IPS-18a (cell line): ENCODE data around the gene GTPBP10.
"Not testable (repeated sequence)": the region's sequence is repeated elsewhere in the genome, so short reads cannot be mapped to it uniquely, and the experiment has no call there.

Experiments
- H3K27ac ChIP-seq: one replicate; pipeline ENCODE4 v1.5.1; 2013; ENCODE audit warnings: low read length
- H3K27me3 ChIP-seq: one replicate; pipeline ENCODE4 v1.6.1; 2013; ENCODE audit warnings: mild to moderate bottlenecking, low read length; ENCODE audit not compliant: control insufficient read depth, insufficient read depth
- H3K36me3 ChIP-seq: one replicate; pipeline ENCODE4 v1.6.1; 2013; ENCODE audit warnings: low read depth, low read length; ENCODE audit not compliant: control insufficient read depth
- H3K4me1 ChIP-seq: one replicate; pipeline ENCODE4 v1.6.1; 2013; ENCODE audit warnings: low read depth, low read length; ENCODE audit not compliant: control insufficient read depth
- H3K4me3 ChIP-seq: one replicate; pipeline ENCODE4 v1.5.1; 2013; ENCODE audit warnings: low read length
- H3K9ac ChIP-seq: one replicate; pipeline ENCODE4 v1.6.1; 2013; ENCODE audit warnings: mild to moderate bottlenecking, low read length, moderate library complexity
- H3K9me3 ChIP-seq: one replicate; pipeline ENCODE4 v1.6.1; 2013; ENCODE audit warnings: low read depth, low read length; ENCODE audit not compliant: control insufficient read depth

The GTPBP10 gene

GRCh38 chr7:90326500-90326899 is 20.0 kb upstream of the GTPBP10 start:
- H3K27ac ChIP-seq: no peak overlapping the region
- H3K27me3 ChIP-seq: peaks cover 24% of the 10 kb centered on the region
- H3K9me3 ChIP-seq: no peaks in the 10 kb centered on the region
- H3K36me3 ChIP-seq: no peaks in the 10 kb centered on the region
- H3K4me3 ChIP-seq: no peak overlapping the region
- H3K9ac ChIP-seq: no peak overlapping the region
- H3K4me1 ChIP-seq: peaks cover under 1% of the 10 kb centered on the region

- Histone ChIP-seq H3K4me1 (no peaks in the 10 kb centered on the region), H3K9me3 (no peaks in the 10 kb centered on the region), H3K27ac (no peak overlapping the region), H3K9ac (no peak overlapping the region), H3K27me3 (no peaks in the 10 kb centered on the region), H3K36me3 (no peaks in the 10 kb centered on the region), H3K4me3 (no peak overlapping the region)
These were observed 12.2 kb upstream of the GTPBP10 start for GRCh38 chr7:90334193-90334843.

- H3K4me1 ChIP-seq, H3K9ac ChIP-seq, H3K27me3 ChIP-seq, H3K4me3 ChIP-seq, H3K9me3 ChIP-seq, H3K36me3 ChIP-seq, H3K27ac ChIP-seq: not testable (repeated sequence)
These were observed 11.6 kb upstream of the GTPBP10 start for GRCh38 chr7:90334926-90335325.

GRCh38 chr7:90337106-90337505 is 9.4 kb upstream of the GTPBP10 start:
- Histone ChIP-seq H3K27ac (no peak overlapping the region), H3K4me1 (no peaks in the 10 kb centered on the region), H3K36me3 (no peaks in the 10 kb centered on the region), H3K27me3 (no peaks in the 10 kb centered on the region), H3K9me3 (no peaks in the 10 kb centered on the region), H3K4me3 (no peak overlapping the region), H3K9ac (no peak overlapping the region)

- Histone ChIP-seq H3K9ac (peak overlapping the region; percentile 97), H3K27ac (no peak overlapping the region), H3K9me3 (no peaks in the 10 kb centered on the region), H3K4me3 (peak overlapping the region; percentile 100), H3K36me3 (no peaks in the 10 kb centered on the region), H3K4me1 (peaks cover 7% of the 10 kb centered on the region), H3K27me3 (no peaks in the 10 kb centered on the region)
These were observed 1.5 kb upstream of the GTPBP10 start for GRCh38 chr7:90345016-90345415.

DNA sequence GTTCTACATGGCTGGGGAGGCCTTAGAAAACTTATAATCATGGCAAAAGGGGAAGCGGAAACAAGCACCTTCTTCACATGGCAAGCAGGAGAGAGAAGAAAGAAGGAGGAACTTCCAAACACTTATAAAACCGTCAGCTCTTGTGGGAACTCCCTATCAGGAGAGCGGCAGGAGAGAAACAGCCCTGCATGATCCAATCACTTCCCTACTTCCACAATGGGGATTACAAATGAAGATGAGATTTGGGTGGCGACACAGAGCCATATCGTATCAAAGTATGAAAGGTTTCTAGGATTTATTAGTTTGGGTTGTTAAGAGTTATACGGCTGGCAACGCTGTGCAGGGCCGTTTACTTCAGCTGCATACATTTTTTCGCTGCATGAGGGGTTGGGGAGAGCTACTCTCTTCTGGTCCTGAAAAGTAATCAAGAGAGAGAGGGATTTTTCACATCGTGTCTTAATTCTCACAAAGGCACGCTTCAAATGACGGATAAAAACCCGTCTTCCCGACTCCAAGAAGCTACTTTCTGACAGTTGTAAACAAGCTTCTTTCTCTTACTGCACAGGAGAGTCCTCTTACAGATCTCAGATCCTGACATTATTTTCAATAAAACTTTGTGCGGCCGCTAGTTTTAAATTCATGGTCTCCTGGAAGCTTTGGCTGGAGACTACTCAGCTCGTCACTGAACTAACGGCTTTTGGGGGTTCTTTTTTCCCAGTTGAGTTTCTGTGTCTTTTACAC is 751 bp upstream of the GTPBP10 start:
- peak overlapping the region; percentile 100 for H3K4me3 ChIP-seq
- H3K36me3 ChIP-seq: no peaks in the 10 kb centered on the region
- H3K27ac ChIP-seq: peak overlapping the region; percentile 50
- H3K9ac ChIP-seq: peak overlapping the region; percentile 97
- no peaks in the 10 kb centered on the region for H3K27me3 ChIP-seq
- no peaks in the 10 kb centered on the region for H3K9me3 ChIP-seq
- H3K4me1 ChIP-seq: peaks cover 7% of the 10 kb centered on the region

DNA sequence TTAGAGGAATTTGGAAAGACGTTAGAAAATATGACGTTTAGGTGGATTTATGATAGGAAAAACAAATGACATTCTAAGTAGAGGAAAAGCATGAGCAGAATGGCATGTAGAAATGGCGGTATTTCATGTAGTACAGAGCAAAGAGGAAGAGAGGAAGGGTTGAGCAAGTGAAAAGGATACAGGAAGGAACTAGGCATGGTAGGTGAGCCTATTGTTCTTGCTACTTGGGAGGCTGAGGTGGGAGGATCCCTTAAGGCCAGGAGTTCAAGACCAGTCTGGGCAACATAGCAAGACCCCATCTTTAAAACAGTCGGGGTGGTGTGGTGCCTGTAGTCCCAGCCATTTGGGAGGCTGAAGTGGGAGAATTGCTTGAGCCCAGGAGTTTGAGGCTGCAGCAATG is 1.2 kb downstream of the GTPBP10 start:
- Histone ChIP-seq H3K27ac (no peak overlapping the region), H3K9ac (no peak overlapping the region), H3K36me3 (no peaks in the 10 kb centered on the region), H3K9me3 (no peaks in the 10 kb centered on the region), H3K4me1 (peaks cover 7% of the 10 kb centered on the region), H3K27me3 (no peaks in the 10 kb centered on the region), H3K4me3 (peak overlapping the region; percentile 100)

GRCh38 chr7:90349305-90349704 is 2.8 kb downstream of the GTPBP10 start:
- Histone ChIP-seq H3K27me3 (no peaks in the 10 kb centered on the region), H3K27ac (no peak overlapping the region)

GRCh38 chr7:90350032-90350431 is 3.5 kb downstream of the GTPBP10 start:
- H3K4me3 ChIP-seq, H3K9ac ChIP-seq, H3K27me3 ChIP-seq, H3K9me3 ChIP-seq, H3K4me1 ChIP-seq, H3K27ac ChIP-seq, H3K36me3 ChIP-seq: not testable (repeated sequence)

More at GRCh38 chr7:90349305-90349704, 2.8 kb downstream of the GTPBP10 start:
- Histone ChIP-seq H3K4me1 (peaks cover 7% of the 10 kb centered on the region), H3K9me3 (no peaks in the 10 kb centered on the region), H3K4me3 (no peak overlapping the region), H3K36me3 (peaks cover 3% of the 10 kb centered on the region), H3K9ac (no peak overlapping the region)

DNA sequence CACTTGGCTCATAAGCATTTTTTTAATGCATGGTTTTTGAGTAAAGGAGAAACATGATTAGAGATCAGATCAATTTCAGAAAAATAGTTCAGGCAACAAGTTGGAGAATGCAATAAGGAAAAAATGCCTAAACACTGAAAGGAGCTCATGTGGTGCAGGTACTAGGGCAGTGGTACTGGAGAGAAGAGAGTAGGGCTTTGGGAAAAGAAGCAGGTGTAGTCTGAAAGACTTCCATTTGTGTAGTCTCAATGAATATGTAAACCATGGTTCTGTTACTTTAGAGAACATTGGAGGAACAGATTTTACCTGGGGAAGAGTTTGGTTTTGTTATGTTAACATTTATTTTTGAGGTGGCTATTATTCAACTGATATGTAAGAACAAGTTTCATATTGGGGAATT is 5.5 kb downstream of the GTPBP10 start:
- Histone ChIP-seq H3K27ac (no peak overlapping the region), H3K9me3 (no peaks in the 10 kb centered on the region), H3K9ac (no peak overlapping the region), H3K4me1 (peaks cover 7% of the 10 kb centered on the region), H3K4me3 (no peak overlapping the region), H3K27me3 (no peaks in the 10 kb centered on the region), H3K36me3 (peaks cover 7% of the 10 kb centered on the region)

DNA sequence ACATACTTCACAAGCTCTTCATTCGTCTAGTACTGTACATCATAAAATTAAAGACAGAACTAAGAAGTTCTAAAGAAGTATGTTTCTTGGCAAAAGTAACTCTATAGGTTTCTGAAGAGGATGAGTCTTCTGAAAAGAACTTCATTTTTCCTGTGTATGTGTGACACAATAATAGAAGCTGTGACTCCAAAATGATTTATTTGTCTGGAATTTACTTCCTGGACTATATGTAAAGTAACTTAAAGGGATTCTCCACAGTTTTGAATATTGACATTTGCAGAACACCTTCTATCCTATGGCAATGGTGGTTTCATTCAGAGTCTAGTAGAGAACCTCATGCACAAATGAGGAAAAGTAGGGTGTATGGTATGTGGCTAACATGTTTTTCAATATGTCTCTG is 36.9 kb downstream of the GTPBP10 start:
- no peaks in the 10 kb centered on the region for H3K4me1 ChIP-seq
- H3K36me3 ChIP-seq: peaks cover 37% of the 10 kb centered on the region
- H3K9me3 ChIP-seq: no peaks in the 10 kb centered on the region
- H3K27ac ChIP-seq: no peak overlapping the region
- H3K4me3 ChIP-seq: no peak overlapping the region
- H3K27me3 ChIP-seq: no peaks in the 10 kb centered on the region
- no peak overlapping the region for H3K9ac ChIP-seq

GRCh38 chr7:90383861-90384260 is 37.3 kb downstream of the GTPBP10 start:
- no peak overlapping the region for H3K9ac ChIP-seq
- no peaks in the 10 kb centered on the region for H3K9me3 ChIP-seq
- H3K27ac ChIP-seq: no peak overlapping the region
- H3K36me3 ChIP-seq: peaks cover 34% of the 10 kb centered on the region
- H3K27me3 ChIP-seq: no peaks in the 10 kb centered on the region
- H3K4me1 ChIP-seq: no peaks in the 10 kb centered on the region
- H3K4me3 ChIP-seq: no peak overlapping the region
